ENCODE data around the gene FARSA. TPM values are rescaled to one million over a fixed set of nuclear protein-coding genes. Genes with fewer than 3 reads are reported as not detected.
A peak's percentile ranks its signal among the peaks of the same experiment; 100 is the strongest.
"Not testable (repeated sequence)": the region's sequence is repeated elsewhere in the genome, so short reads cannot be mapped to it uniquely, and the experiment has no call there.

The FARSA gene
- total RNA-seq (81.9 and 87.9 TPM in 2 replicates), polyA plus RNA-seq (121 and 133 TPM in 2 replicates)

- peak within 1 kb of the TSS; percentile 89 for H3K4me3 ChIP-seq
These were observed at the start of gene FARSA for GRCh38 chr19:12933287-12934072. Gene FARSA (minus strand): TSS chr19:12933711. CDS start chr19:12933696, 15 bp downstream.

GRCh38 chr19:12983091-12983490, 49.6 kb upstream of the FARSA start:
- Histone ChIP-seq H3K36me3 (no peaks in the 10 kb centered on the region), H3K9me3 (ENCODE audit: low read depth) (no peaks in the 10 kb centered on the region), H3K4me1 (ENCODE audit: low read depth) (no peaks in the 10 kb centered on the region), H3K4me3 (peak overlapping the region; percentile 16), H3K27me3 (peaks cover 92% of the 10 kb centered on the region), H3K27ac (no peak overlapping the region)
- no peak for DNase-seq (ENCODE audit: low read depth in 1 of 2, low spot score in 1 of 2)
- no peak for TF ChIP-seq CTCF (IDR thresholded peaks at IDR 0.05; ENCODE audit: low read depth, low read length)

More at GRCh38 chr19:12933287-12934072, at the start of gene FARSA:
- TF ChIP-seq CTCF (IDR thresholded peaks at IDR 0.05; ENCODE audit: low read depth, low read length), result no peak
- DNase-seq (ENCODE audit: low read depth in 1 of 2, low spot score in 1 of 2), result peak; percentile 92 to 94
- peaks cover 19% of the 10 kb centered on the region for H3K36me3 ChIP-seq
- H3K4me1 ChIP-seq (ENCODE audit: low read depth), result peaks cover 3% of the 10 kb centered on the region
- H3K27me3 ChIP-seq, result no peaks in the 10 kb centered on the region
- H3K27ac ChIP-seq, result peak within 1 kb of the TSS; percentile 5
- H3K9me3 ChIP-seq (ENCODE audit: low read depth), result no peaks in the 10 kb centered on the region

- no peak overlapping the region for H3K4me3 ChIP-seq
- no peaks in the 10 kb centered on the region for H3K9me3 ChIP-seq (ENCODE audit: low read depth)
- peaks cover 88% of the 10 kb centered on the region for H3K27me3 ChIP-seq
- H3K27ac ChIP-seq, result no peak overlapping the region
- no peaks in the 10 kb centered on the region for H3K4me1 ChIP-seq (ENCODE audit: low read depth)
- TF ChIP-seq CTCF (IDR thresholded peaks at IDR 0.05; ENCODE audit: low read depth, low read length), result no peak
- no peak for DNase-seq (ENCODE audit: low read depth in 1 of 2, low spot score in 1 of 2)
- no peaks in the 10 kb centered on the region for H3K36me3 ChIP-seq
These were observed 49.1 kb upstream of the FARSA start for GRCh38 chr19:12982648-12983047.

DNA sequence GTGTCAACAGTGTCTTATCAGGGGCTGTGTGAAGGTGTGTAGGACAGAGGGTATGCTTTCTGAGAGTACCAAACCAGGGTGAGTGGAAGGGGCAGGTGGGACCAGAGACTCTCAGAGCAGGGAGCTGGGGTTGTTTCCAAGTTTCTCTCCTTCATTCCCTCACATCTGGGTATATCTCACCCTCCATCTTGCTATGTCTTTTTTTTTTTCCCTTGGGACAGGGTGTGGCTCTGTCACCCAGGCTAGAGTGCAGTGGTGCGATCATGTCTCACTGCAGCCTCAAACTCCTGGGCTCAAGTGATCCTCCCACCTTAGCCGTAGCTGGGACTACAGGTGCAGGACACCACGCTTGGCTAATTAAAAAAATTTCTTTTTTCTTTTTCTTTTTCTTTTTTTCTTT, 46.5 kb upstream of the FARSA start:
- H3K27ac ChIP-seq, result no peak overlapping the region
- TF ChIP-seq CTCF (IDR thresholded peaks at IDR 0.05; ENCODE audit: low read depth, low read length), result no peak
- H3K9me3 ChIP-seq (ENCODE audit: low read depth), result no peaks in the 10 kb centered on the region
- H3K4me1 ChIP-seq (ENCODE audit: low read depth), result no peaks in the 10 kb centered on the region
- no peaks in the 10 kb centered on the region for H3K36me3 ChIP-seq
- H3K4me3 ChIP-seq, result no peak overlapping the region
- peaks cover 74% of the 10 kb centered on the region for H3K27me3 ChIP-seq
- DNase-seq (ENCODE audit: low read depth in 1 of 2, low spot score in 1 of 2), result no peak

- H3K4me3 ChIP-seq; H3K27ac ChIP-seq; H3K36me3 ChIP-seq; DNase-seq (ENCODE audit: low read depth in 1 of 2, low spot score in 1 of 2); H3K9me3 ChIP-seq (ENCODE audit: low read depth); H3K4me1 ChIP-seq (ENCODE audit: low read depth): not testable (repeated sequence)
- peaks cover 36% of the 10 kb centered on the region for H3K27me3 ChIP-seq
These were observed 42.6 kb upstream of the FARSA start for GRCh38 chr19:12976109-12976508.

GRCh38 chr19:12975221-12975741, 41.8 kb upstream of the FARSA start:
- no peaks in the 10 kb centered on the region for H3K4me1 ChIP-seq (ENCODE audit: low read depth)
- no peaks in the 10 kb centered on the region for H3K9me3 ChIP-seq (ENCODE audit: low read depth)
- DNase-seq (ENCODE audit: low read depth in 1 of 2, low spot score in 1 of 2), result no peak
- no peaks in the 10 kb centered on the region for H3K36me3 ChIP-seq
- H3K27ac ChIP-seq, result no peak overlapping the region
- peaks cover 28% of the 10 kb centered on the region for H3K27me3 ChIP-seq
- H3K4me3 ChIP-seq, result no peak overlapping the region
- no peak for TF ChIP-seq CTCF (IDR thresholded peaks at IDR 0.05; ENCODE audit: low read depth, low read length)

Measured in cardiac muscle cell (in vitro differentiated cells and primary cell).